Kidney epithelial cell (primary cell): ENCODE results near the gene RPTOR. TPM values are rescaled to one million over a fixed set of nuclear protein-coding genes. Genes with fewer than 3 reads are reported as not detected.

ENCODE experiments used
- DNase-seq: peaks from one replicate; pipeline ENCODE4 v3.0.0-alpha.2; 2010; ENCODE audit warnings: low read depth
- H3K27me3 ChIP-seq: 2 replicates; pipeline ENCODE4 v1.6.0; 2011; ENCODE audit warnings: low read length; ENCODE audit not compliant: control insufficient read depth, insufficient read depth
- H3K36me3 ChIP-seq: 2 replicates; pipeline ENCODE4 v1.5.1; 2011; ENCODE audit warnings: low read length; ENCODE audit not compliant: control insufficient read depth, insufficient read depth
- H3K4me3 ChIP-seq: 2 replicates; pipeline ENCODE4 v1.5.1; 2011; ENCODE audit warnings: low read depth, mild to moderate bottlenecking, control low read depth, low read length
- CTCF ChIP-seq: IDR thresholded peaks from 2 replicates; pipeline ENCODE4 v1.5.1; 2011; ENCODE audit warnings: mild to moderate bottlenecking, moderate library complexity, low read length, control low read depth, inconsistent platforms; ENCODE audit not compliant: insufficient read depth, poor library complexity, severe bottlenecking
- total RNA-seq: library from RNA; depleted of rRNA; stranded (reverse); fragments of >200 nt; gene quantifications from 2 replicates; pipeline ENCODE4 v1.2.3, GENCODE V29; 2015

Gene RPTOR
- total RNA-seq, 1 donor from 2014 or later = 22.7 TPM

- DNase-seq = no peak
- no peak for TF ChIP-seq CTCF
- no peaks in the 10 kb centered on the region for H3K27me3 ChIP-seq
- no peak overlapping the region for H3K4me3 ChIP-seq
- no peaks in the 10 kb centered on the region for H3K36me3 ChIP-seq
These were observed 192.7 kb downstream of the RPTOR start for GRCh38 chr17:80737106-80738019.

- DNase-seq = no peak
These were observed 193.6 kb downstream of the RPTOR start for GRCh38 chr17:80738020-80738808.

DNA sequence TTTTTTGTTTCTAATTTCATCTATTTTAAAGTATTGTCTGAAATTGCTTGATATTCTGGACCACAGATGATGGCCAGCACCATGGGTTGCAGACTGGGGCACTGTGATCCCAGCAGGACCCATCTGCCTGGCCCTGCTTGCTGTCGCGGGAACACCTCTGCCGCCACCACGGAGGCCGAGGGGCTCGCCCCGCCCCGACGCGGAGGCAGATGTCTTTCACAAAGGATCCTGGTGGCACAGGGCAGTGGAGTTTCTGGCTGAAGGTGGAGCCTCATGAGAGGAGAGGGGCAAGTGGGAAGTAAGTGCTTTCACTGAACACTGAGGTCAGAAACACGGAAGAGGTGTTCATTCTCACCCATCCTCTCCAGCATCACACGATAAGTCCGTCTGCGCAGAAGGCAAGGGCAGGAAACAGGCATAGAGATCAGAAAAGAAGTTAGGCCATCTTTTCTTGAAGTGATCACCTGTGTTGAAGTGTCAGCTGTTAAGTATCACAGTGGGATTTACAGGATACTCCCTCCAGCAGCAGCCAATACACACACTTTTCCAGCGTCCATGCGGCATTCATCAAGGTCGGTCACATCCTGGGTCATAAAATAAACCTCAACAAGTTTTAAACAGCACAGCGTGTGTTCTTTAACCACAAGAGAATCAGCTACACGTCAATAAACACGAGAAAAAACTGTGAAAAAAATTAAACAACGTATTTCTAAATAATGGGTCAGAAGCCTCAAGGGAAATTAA lies 194.5 kb downstream of the RPTOR start:
- DNase-seq = no peak
- no peak overlapping the region for H3K4me3 ChIP-seq
- no peak for TF ChIP-seq CTCF
- no peaks in the 10 kb centered on the region for H3K36me3 ChIP-seq
- H3K27me3 ChIP-seq = no peaks in the 10 kb centered on the region

More at GRCh38 chr17:80738020-80738808, 193.6 kb downstream of the RPTOR start:
- no peak for TF ChIP-seq CTCF
- Histone ChIP-seq H3K27me3 (no peaks in the 10 kb centered on the region), H3K36me3 (no peaks in the 10 kb centered on the region), H3K4me3 (no peak overlapping the region)

DNA sequence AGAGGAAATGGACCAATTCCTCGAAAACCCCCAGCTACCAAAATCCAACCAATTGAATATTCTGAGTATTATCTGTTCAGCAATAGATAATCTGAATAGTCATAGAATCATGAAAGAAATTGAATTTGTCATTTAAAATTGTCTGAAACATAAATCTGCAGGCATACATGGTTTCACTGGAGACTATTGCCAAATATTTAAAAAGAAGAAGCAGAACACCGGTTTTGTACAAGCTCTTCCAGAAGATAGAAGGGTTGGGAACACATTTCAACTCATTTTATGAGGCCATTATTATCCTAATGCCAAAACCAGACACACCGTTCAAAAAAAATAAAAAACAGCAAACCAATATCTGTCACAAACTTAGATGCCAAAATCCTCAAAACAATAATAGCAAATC lies 195.5 kb downstream of the RPTOR start:
- DNase-seq = no peak
- Histone ChIP-seq H3K36me3 (no peaks in the 10 kb centered on the region), H3K27me3 (no peaks in the 10 kb centered on the region), H3K4me3 (no peak overlapping the region)
- TF ChIP-seq CTCF = no peak

DNA sequence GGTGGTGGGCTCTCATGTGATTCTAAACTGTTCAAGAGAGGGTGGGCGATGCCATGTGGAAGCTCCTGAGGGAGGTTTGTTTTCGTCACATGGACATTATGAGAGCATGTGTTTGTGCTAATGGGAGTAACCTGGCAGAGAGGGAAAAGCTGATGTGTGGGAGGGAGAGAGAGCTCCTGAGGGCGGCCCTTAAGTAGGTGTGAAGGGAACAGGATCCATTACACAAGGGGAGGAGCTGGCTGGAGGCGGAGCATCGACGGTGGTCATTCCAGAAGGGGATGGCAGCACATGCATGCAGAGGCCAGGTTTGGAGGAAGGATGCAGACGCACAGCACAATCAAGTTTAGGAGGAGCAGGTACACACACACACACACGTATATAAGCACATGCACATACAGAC lies 197.5 kb downstream of the RPTOR start:
- H3K36me3 ChIP-seq = no peaks in the 10 kb centered on the region
- no peak overlapping the region for H3K4me3 ChIP-seq
- no peak for TF ChIP-seq CTCF
- no peaks in the 10 kb centered on the region for H3K27me3 ChIP-seq
- no peak for DNase-seq
